Skin epidermis (tissue), 12 donors: Measurements from ENCODE around the gene FAM163A.
"Not testable (repeated sequence)": the region's sequence is repeated elsewhere in the genome, so short reads cannot be mapped to it uniquely, and the experiment has no call there.

Experiments
- H3K27ac ChIP-seq, 21 experiments: fragments of 200-600 bp; sonication (generic) in 11 of 21; one replicate each; pipeline ENCODE4 v1.5.0; 2020; ENCODE audit warnings: mild to moderate bottlenecking in 3 of 21, inconsistent platforms in 2 of 21, moderate library complexity in 2 of 21
- H3K4me3 ChIP-seq, 7 experiments: fragments of 200-600 bp; sonication (generic) in 2 of 7; one replicate each; pipeline ENCODE4 v1.5.0; 2020; ENCODE audit warnings: inconsistent platforms in 2 of 7, mild to moderate bottlenecking in 2 of 7, moderate library complexity in 1 of 7

FAM163A gene

GRCh38 chr1:179828554-179829110, 85.5 kb downstream of the FAM163A start:
- no peak overlapping the region for H3K27ac ChIP-seq

GRCh38 chr1:179831225-179831624, 88.1 kb downstream of the FAM163A start:
- Histone ChIP-seq H3K4me3 (no peak overlapping the region), H3K27ac (no peak overlapping the region)

More at GRCh38 chr1:179828554-179829110, 85.5 kb downstream of the FAM163A start:
- H3K4me3 ChIP-seq = no peak overlapping the region

DNA sequence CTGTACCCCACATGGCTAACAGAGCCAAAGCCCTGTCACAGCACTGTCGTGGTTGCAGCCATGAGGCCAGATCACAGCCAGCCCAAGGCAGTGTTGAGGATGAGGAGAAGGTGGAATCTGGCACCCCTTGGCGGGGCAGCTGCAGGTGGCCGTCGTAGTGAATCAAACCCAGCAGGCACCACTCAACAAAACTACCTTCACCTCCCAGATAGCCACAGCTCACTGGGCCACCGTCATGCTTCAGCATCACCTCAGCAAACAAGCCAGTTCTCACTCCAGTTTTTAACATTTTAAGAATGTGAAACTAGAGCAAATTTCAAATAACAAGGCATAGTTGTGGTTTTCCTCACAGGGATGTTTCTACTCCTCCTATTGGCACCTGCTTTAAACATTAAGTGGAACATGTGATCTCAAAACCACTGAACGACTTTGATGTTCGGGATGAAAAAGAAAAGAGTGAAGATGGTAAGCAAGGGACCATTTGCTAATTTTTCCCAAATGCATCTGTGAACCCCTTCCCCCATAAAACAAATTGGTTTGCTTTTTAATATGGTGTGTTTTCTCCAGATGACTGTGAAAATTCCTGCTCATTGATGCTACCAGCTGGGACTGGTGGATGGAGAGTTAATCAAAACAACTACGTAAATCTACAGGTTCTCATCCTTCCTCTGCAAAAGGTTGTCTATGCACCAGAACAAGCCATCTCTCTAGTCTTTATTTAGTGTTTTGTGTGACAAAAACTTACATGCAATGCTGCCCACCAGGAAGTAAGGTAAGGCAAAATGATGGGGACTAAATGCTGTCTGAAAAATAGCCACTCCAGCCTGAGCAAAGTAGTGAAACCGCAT, 89.0 kb downstream of the FAM163A start:
- Histone ChIP-seq H3K27ac (no peak overlapping the region), H3K4me3 (no peak overlapping the region)

DNA sequence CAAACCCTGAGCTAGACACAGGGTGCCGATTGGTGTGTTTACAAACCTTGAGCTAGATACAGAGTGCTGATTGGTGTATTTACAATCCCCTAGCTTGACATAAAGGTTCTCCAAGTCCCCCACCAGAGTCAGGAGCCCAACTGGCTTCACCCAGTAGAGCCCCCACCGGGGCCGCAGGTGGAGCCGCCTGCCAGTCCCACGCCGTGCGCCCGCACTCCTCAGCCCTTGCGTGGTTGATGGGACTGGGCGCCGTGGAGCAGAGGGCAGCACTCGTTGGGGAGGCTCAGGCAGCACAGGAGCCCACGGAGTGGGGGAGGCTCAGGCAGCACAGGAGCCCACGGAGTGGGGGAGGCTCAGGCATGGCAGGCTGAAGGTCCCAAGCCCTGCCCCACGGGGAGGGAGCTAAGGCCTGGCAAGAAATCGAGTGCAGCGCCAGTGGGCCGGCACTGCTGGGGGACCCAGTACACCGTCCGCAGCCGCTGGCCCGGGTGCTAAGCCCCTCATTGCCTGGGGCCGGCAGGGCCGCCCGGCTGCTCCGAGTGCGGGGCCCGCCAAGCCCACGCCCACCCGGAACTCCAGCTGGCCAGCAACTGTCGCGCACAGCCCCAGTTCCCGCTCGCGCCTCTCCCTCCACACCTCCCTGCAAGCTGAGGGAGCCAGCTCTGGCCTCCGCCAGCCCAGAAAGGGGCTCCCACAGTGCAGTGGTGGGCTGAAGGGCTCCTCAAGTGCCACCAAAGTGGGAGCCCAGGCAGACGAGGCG, 93.8 kb downstream of the FAM163A start:
- not testable (repeated sequence) for H3K27ac ChIP-seq, H3K4me3 ChIP-seq

GRCh38 chr1:179840107-179840506, 97.0 kb downstream of the FAM163A start:
- no peak overlapping the region for H3K4me3 ChIP-seq
- no peak overlapping the region for H3K27ac ChIP-seq

DNA sequence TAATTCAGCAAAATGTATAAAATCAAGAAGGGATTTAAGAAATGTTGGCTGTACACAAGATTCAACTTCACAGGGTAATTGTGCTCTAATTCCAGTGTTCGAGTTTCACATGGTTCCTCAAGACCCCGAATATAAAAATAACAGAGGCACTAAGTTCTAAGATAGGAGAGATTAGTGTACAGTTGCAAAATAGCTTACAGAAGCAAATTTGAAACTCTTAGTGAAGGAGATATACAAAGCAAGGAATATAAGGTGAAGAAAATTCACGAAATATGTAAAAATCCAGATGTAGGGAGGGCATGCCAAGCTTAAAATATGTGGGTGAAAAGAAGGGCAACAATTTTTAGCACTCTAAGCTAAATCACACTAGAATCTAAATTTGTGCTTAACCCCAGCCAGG, 105.1 kb downstream of the FAM163A start:
- Histone ChIP-seq H3K27ac (no peak overlapping the region), H3K4me3 (no peak overlapping the region)

GRCh38 chr1:179853102-179853501, 110.0 kb downstream of the FAM163A start:
- Histone ChIP-seq H3K27ac (no peak overlapping the region), H3K4me3 (no peak overlapping the region)

- not testable (repeated sequence) for H3K27ac ChIP-seq
Observed at GRCh38 chr1:179855831-179856230, 112.7 kb downstream of the FAM163A start.

DNA sequence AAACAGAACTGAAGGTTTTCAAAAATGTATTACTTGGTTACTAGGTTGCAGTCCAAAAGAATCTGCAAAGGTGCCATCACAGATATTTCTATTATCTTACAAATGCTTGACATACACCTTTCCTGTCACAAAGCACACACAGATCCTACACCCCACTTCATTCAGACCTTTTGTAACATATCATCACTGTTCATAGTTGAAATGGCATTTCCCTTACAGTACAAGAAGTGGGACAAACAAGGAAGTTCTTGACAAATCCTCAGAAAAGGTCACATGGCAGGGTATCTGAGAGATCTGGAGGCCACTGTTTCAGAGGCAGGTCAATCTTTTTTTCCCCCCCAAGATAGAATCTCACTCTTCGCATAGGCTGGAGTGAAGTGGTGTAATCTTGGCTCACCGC, 113.2 kb downstream of the FAM163A start:
- Histone ChIP-seq H3K4me3 (no peak overlapping the region), H3K27ac (no peak overlapping the region)

More at GRCh38 chr1:179855831-179856230, 112.7 kb downstream of the FAM163A start:
- H3K4me3 ChIP-seq = not testable (repeated sequence)

GRCh38 chr1:179857009-179857408, 113.9 kb downstream of the FAM163A start:
- H3K4me3 ChIP-seq = no peak overlapping the region
- no peak overlapping the region for H3K27ac ChIP-seq

- Histone ChIP-seq H3K27ac (no peak overlapping the region), H3K4me3 (no peak overlapping the region)
Observed at GRCh38 chr1:179860652-179861051, 117.6 kb downstream of the FAM163A start.

DNA sequence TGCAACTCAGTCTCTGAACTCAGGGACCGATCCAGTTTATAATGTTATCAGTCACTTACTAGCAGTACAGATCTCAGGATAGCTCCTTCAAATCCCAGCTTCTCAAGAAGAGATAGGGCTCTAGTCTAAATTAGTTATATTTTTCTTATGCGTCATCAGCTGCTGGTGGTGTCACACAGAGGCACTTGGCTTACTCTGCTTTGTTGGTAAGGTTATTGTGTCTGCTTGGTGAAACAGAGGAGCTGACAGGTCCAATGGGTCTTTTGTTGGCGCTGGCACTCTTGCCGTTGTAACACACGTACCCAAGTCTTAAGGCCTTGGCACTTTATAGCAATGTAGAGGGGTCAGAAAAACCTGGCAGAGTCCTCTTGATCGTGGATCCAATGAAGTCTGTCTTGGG, 122.3 kb downstream of the FAM163A start:
- no peak overlapping the region for H3K27ac ChIP-seq

More for the DNA sequence above, 122.3 kb downstream of the FAM163A start:
- no peak overlapping the region for H3K4me3 ChIP-seq
